HEK293 (cell line): ENCODE measurements around the gene TRPV2.
"Not testable (repeated sequence)": the region's sequence is repeated elsewhere in the genome, so short reads cannot be mapped to it uniquely, and the experiment has no call there.

Experiments used
- CTCF ChIA-PET: fragments of 350-600 bp; formaldehyde crosslinking; extraction: SDS; loops from one replicate; lab custom pipeline; 2021; ENCODE audit warnings: antibody characterized with exemption; lab: Yijun Ruan, JAX
- POLR2A ChIA-PET: fragments of 300-600 bp; formaldehyde crosslinking; extraction: SDS; loops from one replicate; lab custom pipeline; 2020; ENCODE audit warnings: antibody characterized with exemption, inconsistent platforms; lab: Yijun Ruan, JAX
- H3K27ac ChIP-seq: fragments of 200-500 bp; sonication (Bioruptor generic); 2 replicates; pipeline ENCODE4 v1.5.1; 2014; ENCODE audit warnings: low read depth, low read length, control low read depth, inconsistent platforms; ENCODE audit errors: extremely low read depth
- H3K36me3 ChIP-seq, 2 experiments: fragments of 200-500 bp in 1 of 2; sonication (Bioruptor generic) in 1 of 2; 1 replicate in 1 of 2; 2 replicates in 1 of 2; pipeline ENCODE4 v1.5.1; 2014 to 2017; ENCODE audit warnings: inconsistent platforms in 2 of 2, low read length in 2 of 2; ENCODE audit not compliant: control insufficient read depth in 2 of 2, insufficient read depth in 1 of 2
- H3K4me1 ChIP-seq: fragments of 200-500 bp; sonication (Bioruptor generic); 2 replicates; pipeline ENCODE4 v1.5.1; 2014; ENCODE audit warnings: mild to moderate bottlenecking, low read length, inconsistent platforms; ENCODE audit not compliant: control insufficient read depth, insufficient read depth
- H3K4me3 ChIP-seq: 2 replicates; pipeline ENCODE4 v1.5.1; 2011; ENCODE audit warnings: low read depth, mild to moderate bottlenecking, control low read depth, low read length, moderate library complexity
- H3K9me3 ChIP-seq: fragments of 200-500 bp; sonication (Bioruptor generic); 2 replicates; pipeline ENCODE4 v1.5.1; 2014; ENCODE audit warnings: low read depth, low read length, inconsistent platforms; ENCODE audit not compliant: control insufficient read depth, insufficient read depth
- BCL11B ChIP-seq: fragments of 450-650 bp; formaldehyde crosslinking; IDR thresholded peaks from 2 replicates; pipeline ENCODE4 v1.5.1; 2016; ENCODE audit warnings: low read depth, missing biosample characterization, missing genetic modification characterization
- EGR2 ChIP-seq: fragments of 450-650 bp; formaldehyde crosslinking; IDR thresholded peaks from 2 replicates; pipeline ENCODE4 v1.5.1; 2016; ENCODE audit warnings: low read depth, missing biosample characterization, missing genetic modification characterization
- MZF1 ChIP-seq: fragments of 450-650 bp; formaldehyde crosslinking; IDR thresholded peaks from 2 replicates; pipeline ENCODE4 v1.5.1; 2017; ENCODE audit warnings: missing biosample characterization, missing genetic modification characterization, borderline replicate concordance
- PRDM10 ChIP-seq: fragments of 450-650 bp; formaldehyde crosslinking; IDR thresholded peaks from 2 replicates; pipeline ENCODE4 v1.5.1; 2016; ENCODE audit warnings: missing biosample characterization, missing genetic modification characterization
- SP2 ChIP-seq: fragments of 450-650 bp; formaldehyde crosslinking; IDR thresholded peaks from 2 replicates; pipeline ENCODE4 v1.5.1; 2016; ENCODE audit warnings: missing biosample characterization, missing genetic modification characterization
- ZBTB11 ChIP-seq: fragments of 450-650 bp; formaldehyde crosslinking; conservative IDR thresholded peaks from 2 replicates; pipeline ENCODE4 v1.5.1; 2016; ENCODE audit warnings: low read depth, missing biosample characterization, missing genetic modification characterization
- ZBTB17 ChIP-seq: fragments of 450-650 bp; formaldehyde crosslinking; IDR thresholded peaks from 2 replicates; pipeline ENCODE4 v1.5.1; 2016; ENCODE audit warnings: missing biosample characterization, missing genetic modification characterization
- ZFP37 ChIP-seq: fragments of 450-650 bp; formaldehyde crosslinking; IDR thresholded peaks from 2 replicates; pipeline ENCODE4 v1.5.1; 2016; ENCODE audit warnings: missing biosample characterization, missing genetic modification characterization
- ZNF114 ChIP-seq: fragments of 450-650 bp; formaldehyde crosslinking; IDR thresholded peaks from 2 replicates; pipeline ENCODE4 v1.5.0; 2017; ENCODE audit warnings: missing biosample characterization, missing genetic modification characterization
- ZNF121 ChIP-seq: fragments of 450-650 bp; formaldehyde crosslinking; IDR thresholded peaks from 2 replicates; pipeline ENCODE4 v1.5.1; 2016; ENCODE audit warnings: missing biosample characterization, missing genetic modification characterization
- ZNF132 ChIP-seq: fragments of 450-650 bp; formaldehyde crosslinking; IDR thresholded peaks from 2 replicates; pipeline ENCODE4 v1.5.1; 2017; ENCODE audit warnings: missing biosample characterization, missing genetic modification characterization, borderline replicate concordance
- ZNF2 ChIP-seq: fragments of 450-650 bp; formaldehyde crosslinking; IDR thresholded peaks from 2 replicates; pipeline ENCODE4 v1.5.1; 2016; ENCODE audit warnings: missing biosample characterization, missing genetic modification characterization
- ZNF266 ChIP-seq: fragments of 450-650 bp; formaldehyde crosslinking; IDR thresholded peaks from 2 replicates; pipeline ENCODE4 v1.5.1; 2016; ENCODE audit warnings: missing biosample characterization, missing genetic modification characterization, low read depth
- ZNF335 ChIP-seq: fragments of 450-650 bp; formaldehyde crosslinking; conservative IDR thresholded peaks from 2 replicates; pipeline ENCODE4 v1.5.1; 2016; ENCODE audit warnings: missing biosample characterization, missing genetic modification characterization
- ZNF391 ChIP-seq: fragments of 450-650 bp; formaldehyde crosslinking; IDR thresholded peaks from 2 replicates; pipeline ENCODE4 v1.5.1; 2016; ENCODE audit warnings: low read depth, missing biosample characterization, missing genetic modification characterization, borderline replicate concordance
- ZNF404 ChIP-seq: fragments of 450-650 bp; formaldehyde crosslinking; IDR thresholded peaks from 2 replicates; pipeline ENCODE4 v1.5.1; 2017; ENCODE audit warnings: missing biosample characterization, missing genetic modification characterization
- ZNF416 ChIP-seq: fragments of 450-650 bp; formaldehyde crosslinking; IDR thresholded peaks from 2 replicates; pipeline ENCODE4 v1.5.1; 2016; ENCODE audit warnings: missing biosample characterization, missing genetic modification characterization
- ZNF621 ChIP-seq: fragments of 450-650 bp; formaldehyde crosslinking; IDR thresholded peaks from 2 replicates; pipeline ENCODE4 v1.5.1; 2017; ENCODE audit warnings: missing biosample characterization, missing genetic modification characterization
- ZNF830 ChIP-seq: fragments of 450-650 bp; IDR thresholded peaks from 2 replicates; pipeline ENCODE4 v1.5.0; 2018; ENCODE audit warnings: missing biosample characterization, missing genetic modification characterization, low read depth, mild to moderate bottlenecking, moderate library complexity

The TRPV2 gene

GRCh38 chr17:16398270-16399267 lies 16.8 kb upstream of the TRPV2 start:
- peaks cover 4% of the 10 kb centered on the region for H3K4me1 ChIP-seq
- POLR2A ChIA-PET: no interaction called here
- H3K36me3 ChIP-seq: no peaks in the 10 kb centered on the region
- no peak overlapping the region for H3K4me3 ChIP-seq
- TF ChIP-seq ZBTB17 (tag by site-specific recombination) (no peak), ZNF335 (tag by site-specific recombination) (0 out of 2 replicates have a peak, but pooled peaks have one; percentile 9), ZNF416 (tag by site-specific recombination) (no peak), ZBTB11 (tag by site-specific recombination) (no peak), ZNF132 (tag by site-specific recombination) (no peak), PRDM10 (tag by site-specific recombination) (peak; percentile 37; the same call in 1 of the 2 replicates)
- H3K27ac ChIP-seq: peak overlapping the region; percentile 40; the same call in 1 of the 2 replicates
- no peaks in the 10 kb centered on the region for H3K9me3 ChIP-seq
- CTCF ChIA-PET: interaction anchor here (1.1 kb wide), 1 partner anchor 17 kb away, joined by 3 read pairs; the partner anchor contains the start of gene TRPV2

GRCh38 chr17:16403847-16404246 lies 11.5 kb upstream of the TRPV2 start:
- CTCF ChIA-PET: interaction anchor here (0.7 to 2.2 kb wide), 4 partner anchors 9 to 106 kb away, joined by 3 to 5 read pairs (median 4); no protein-coding TSS in a partner anchor

GRCh38 chr17:16406742-16407674 lies 8.4 kb upstream of the TRPV2 start:
- Histone ChIP-seq H3K27ac (peak overlapping the region; percentile 41; the same call in 1 of the 2 replicates), H3K4me3 (peak overlapping the region; percentile 36), H3K4me1 (peaks cover 3% of the 10 kb centered on the region; the same call in 1 of the 2 replicates), H3K36me3 (no peaks in the 10 kb centered on the region), H3K9me3 (no peaks in the 10 kb centered on the region)
- ChIA-PET CTCF (interaction anchor here (0.8 to 1.0 kb wide), 2 partner anchors 12 to 20 kb away, joined by 3 to 5 read pairs; no protein-coding TSS in a partner anchor), POLR2A (interaction anchor here (2.2 to 4.4 kb wide), 2 partner anchors 26 to 32 kb away, joined by 19 to 27 read pairs; partner anchors contain the start of gene UBB)
- TF ChIP-seq EGR2 (tag by site-specific recombination): peak; percentile 74
- TF ChIP-seq ZFP37 (tag by site-specific recombination): peak; percentile 85
- TF ChIP-seq MZF1 (tag by site-specific recombination): peak; percentile 45; the same call in 1 of the 2 replicates
- TF ChIP-seq ZNF114 (tag by site-specific recombination): no peak
- TF ChIP-seq ZNF266 (tag by site-specific recombination): peak; percentile 95
- no peak for TF ChIP-seq ZNF2 (tag by site-specific recombination)
- TF ChIP-seq ZNF391 (tag by site-specific recombination): no peak
- no peak for TF ChIP-seq BCL11B (tag by site-specific recombination)
- TF ChIP-seq SP2: peak; percentile 82
- TF ChIP-seq ZNF621 (tag by site-specific recombination): no peak
- peak; percentile 90 for TF ChIP-seq ZNF335 (tag by site-specific recombination)
- TF ChIP-seq ZNF404 (tag by site-specific recombination): peak; percentile 91; the same call in 1 of the 2 replicates
- TF ChIP-seq ZNF830 (tag by site-specific recombination): no peak

More at GRCh38 chr17:16403847-16404246, 11.5 kb upstream of the TRPV2 start:
- H3K4me1 ChIP-seq, H3K36me3 ChIP-seq, H3K4me3 ChIP-seq, H3K9me3 ChIP-seq, H3K27ac ChIP-seq: not testable (repeated sequence)
- peak; percentile 91 for TF ChIP-seq ZNF121 (tag by site-specific recombination)
- POLR2A ChIA-PET: interaction anchor here (0.6 to 1.0 kb wide), 2 partner anchors 15 to 23 kb away, joined by 5 read pairs; partner anchors contain the start of gene UBB
